Fibroblast of skin of back (primary cell): ENCODE data around the gene TRIM49D2. TPM values are rescaled to one million over a fixed set of nuclear protein-coding genes. Genes with fewer than 3 reads are reported as not detected.
"Not testable (repeated sequence)": the region's sequence is repeated elsewhere in the genome, so short reads cannot be mapped to it uniquely, and the experiment has no call there.

Experiments
- DNase-seq: peaks from one replicate; pipeline ENCODE4 v3.0.0-alpha.2; 2013
- polyA plus RNA-seq, 2 experiments: library from polyadenylated mRNA; unstranded; fragments of 120-200 nt; gene quantifications; one replicate each; pipeline ENCODE4 v1.2.1, GENCODE V29; 2013; ENCODE audit not compliant: insufficient read length in 2 of 2

The TRIM49D2 gene, protein sequence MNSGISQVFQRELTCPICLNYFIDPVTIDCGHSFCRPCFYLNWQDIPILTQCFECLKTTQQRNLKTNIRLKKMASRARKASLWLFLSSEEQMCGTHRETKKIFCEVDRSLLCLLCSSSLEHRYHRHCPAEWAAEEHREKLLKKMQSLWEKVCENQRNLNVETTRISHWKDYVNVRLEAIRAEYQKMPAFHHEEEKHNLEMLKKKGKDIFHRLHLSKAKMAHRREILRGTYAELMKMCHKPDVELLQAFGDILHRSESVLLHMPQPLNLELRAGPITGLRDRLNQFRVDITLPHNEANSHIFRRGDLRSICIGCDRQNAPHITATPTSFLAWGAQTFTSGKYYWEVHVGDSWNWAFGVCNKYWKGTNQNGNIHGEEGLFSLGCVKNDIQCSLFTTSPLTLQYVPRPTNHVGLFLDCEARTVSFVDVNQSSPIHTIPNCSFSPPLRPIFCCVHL
- not detected for polyA plus RNA-seq (2013, experiment 1 of 2; ENCODE audit: insufficient read length)
- polyA plus RNA-seq (2013, experiment 2 of 2; ENCODE audit: insufficient read length), result not detected

DNA sequence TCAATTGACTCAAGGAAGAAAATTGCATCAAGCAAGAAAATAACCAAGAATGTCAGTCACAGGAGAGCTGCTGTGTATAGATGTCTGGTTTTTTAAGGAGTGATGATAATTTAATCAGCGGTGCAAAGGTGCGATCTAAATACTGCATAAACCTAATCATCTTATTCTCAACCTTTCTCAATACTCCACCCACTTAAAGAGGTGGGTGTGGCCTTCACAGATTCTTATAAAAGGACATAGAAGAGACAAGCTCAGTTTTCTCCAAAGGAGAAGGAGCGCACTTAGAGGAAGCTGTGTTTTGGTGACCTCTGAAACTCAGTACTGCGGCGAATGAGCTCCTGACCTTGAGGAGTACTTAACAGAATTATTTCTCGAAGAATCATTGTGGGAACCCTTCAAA lies at the start of gene TRIM49D2:
TSS of gene TRIM49D2 (plus strand) at position 301 of the 400 bp plus-strand sequence. CDS start 2,698 bp downstream, outside the sequence.
- DNase-seq, result not testable (repeated sequence)

DNA sequence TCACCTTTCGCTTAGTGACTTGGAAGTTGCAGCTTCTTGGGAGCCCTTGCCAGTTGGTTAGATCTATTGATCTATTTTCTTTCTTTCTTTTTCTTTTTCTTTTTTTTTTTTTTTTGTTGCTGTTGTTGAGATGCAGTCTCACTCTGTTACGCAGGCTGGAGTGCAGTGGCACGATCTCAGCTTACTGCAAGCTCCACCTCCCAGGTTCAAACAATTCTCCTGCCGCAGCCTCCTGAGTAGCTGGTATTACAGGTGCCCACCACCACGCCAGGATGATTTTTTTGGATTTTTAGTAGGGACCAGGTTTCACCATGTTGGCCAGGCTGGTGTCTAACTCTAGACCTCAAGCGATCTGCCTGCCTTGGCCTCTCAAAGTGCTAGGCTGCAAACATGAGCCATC lies 46.4 kb upstream of the TRIM49D2 start:
- DNase-seq, result not testable (repeated sequence)

DNA sequence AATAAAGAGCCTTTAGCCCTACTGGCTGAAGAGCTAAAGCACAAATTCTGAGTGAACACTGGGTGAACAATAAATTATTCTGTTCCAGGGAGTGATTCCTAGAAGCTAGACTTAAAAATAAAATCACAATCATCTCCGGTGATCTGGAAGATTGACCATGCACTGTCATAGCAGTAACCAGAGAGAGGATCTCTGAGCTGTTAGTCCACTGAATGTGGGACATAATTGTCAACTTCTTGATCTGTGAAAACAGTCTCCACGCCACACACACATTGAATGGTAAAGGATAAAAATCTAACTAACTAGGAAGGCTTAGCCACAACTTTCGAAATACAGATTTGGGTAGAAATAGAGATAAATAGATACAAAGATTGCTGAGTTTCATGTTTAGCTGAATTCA lies 30.6 kb upstream of the TRIM49D2 start:
- not testable (repeated sequence) for DNase-seq

DNA sequence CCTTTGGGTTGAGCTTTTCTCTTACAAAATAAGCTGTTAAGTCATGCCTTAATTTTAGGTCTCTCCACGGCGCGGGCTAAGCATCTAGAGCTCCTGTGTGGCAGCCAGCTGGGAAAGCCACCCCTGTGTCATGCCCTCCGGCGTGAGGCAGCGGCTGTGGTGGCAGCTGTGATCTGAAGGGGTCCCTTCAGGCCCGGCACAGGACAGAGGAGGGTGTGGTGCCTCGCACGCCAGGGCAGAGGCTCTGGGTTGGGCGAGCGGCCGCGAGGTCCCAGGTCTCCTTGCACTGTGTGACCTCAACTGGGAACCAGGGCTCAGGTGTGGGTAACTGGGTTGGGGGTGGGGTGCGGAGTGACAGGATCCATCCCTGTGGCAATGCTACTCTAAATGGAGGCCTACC lies 23.1 kb upstream of the TRIM49D2 start:
- DNase-seq, result not testable (repeated sequence)

DNA sequence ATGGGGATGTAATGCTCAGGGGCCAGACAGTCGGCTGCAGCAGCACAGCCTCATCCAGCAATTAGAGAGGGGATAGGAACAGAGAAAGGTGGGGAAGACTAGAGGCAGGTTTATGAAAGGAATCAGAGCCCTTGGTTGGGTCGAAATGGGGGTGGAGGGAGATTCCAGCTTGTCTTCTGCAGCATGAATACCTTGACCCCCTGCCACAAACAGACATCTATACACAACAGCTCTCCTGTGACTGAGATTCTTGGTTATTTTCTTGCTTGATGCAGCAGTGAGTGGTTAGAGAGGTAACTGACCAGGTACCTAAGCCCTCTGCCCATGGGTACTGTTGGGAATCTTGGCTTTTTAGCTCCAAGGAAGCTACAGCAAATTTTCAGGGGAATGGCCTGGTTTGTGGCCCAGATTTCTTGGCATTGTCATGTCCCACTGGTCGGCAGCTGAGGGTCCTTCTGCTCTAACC lies 1.6 kb upstream of the TRIM49D2 start, which contains the start of gene TRIM49D1:
TSS of gene TRIM49D1 (minus strand) at position 51 of the 466 bp plus-strand sequence. CDS start 4,535 bp downstream, outside the sequence.
- no peak for DNase-seq

DNA sequence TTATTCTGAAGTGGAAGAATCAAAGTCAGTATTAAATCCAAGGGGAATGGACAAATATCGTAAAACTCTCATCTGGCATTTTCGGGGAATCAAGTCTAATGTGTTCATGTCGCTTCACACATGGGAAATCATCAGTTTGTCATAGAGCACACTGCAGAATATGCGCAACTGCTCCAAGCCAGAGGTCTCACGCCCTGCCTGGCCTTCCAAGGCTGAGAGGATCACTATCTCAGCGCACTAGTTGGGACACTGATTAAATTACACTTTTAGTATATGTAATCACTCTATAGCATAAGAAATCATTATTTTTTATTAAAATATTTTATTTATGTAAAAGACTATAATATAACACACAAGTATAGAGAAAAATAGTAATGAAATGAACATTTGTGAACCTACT lies 37.0 kb downstream of the TRIM49D2 start:
- not testable (repeated sequence) for DNase-seq

DNA sequence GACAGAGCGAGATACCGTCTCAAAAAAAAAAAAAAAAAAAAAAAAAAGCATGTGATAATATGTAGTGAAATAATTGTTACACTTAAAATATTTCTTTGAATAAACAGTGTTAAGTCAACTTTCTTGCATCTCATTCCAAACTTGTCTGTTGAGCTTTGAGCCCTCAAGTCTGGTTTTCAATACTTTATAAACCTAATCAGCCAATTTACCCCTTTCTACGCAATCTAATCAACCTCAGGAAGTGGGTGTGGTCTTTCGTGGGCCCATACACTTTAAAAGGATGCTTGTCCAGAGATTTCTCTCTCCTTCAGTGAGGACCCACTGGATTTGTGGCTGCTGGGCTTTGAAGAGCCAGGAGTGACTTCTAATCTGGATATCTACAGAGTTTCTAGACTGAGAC lies 41.9 kb downstream of the TRIM49D2 start, which contains the start of gene TRIM64:
TSS of gene TRIM64 (plus strand) at position 301 of the 400 bp plus-strand sequence. CDS start 2,467 bp downstream, outside the sequence.
- not testable (repeated sequence) for DNase-seq
